Thyroid gland (tissue), 4 donors: ENCODE measurements around the gene AMPD2.

Experiments
- CTCF ChIP-seq, 6 experiments: fragments of 200-600 bp in 3 of 6; fragments of 450-650 bp in 3 of 6; sonication (generic) in 3 of 6; IDR thresholded peaks; one replicate each; pipeline ENCODE4 v1.5.1; 2016 to 2019; ENCODE audit warnings: antibody characterized with exemption in 6 of 6, mild to moderate bottlenecking in 2 of 6, inconsistent platforms in 1 of 6, moderate library complexity in 1 of 6
- POLR2A ChIP-seq, 2 donors: fragments of 450-650 bp; IDR thresholded peaks; one replicate each; pipeline ENCODE4 v1.6.1; 2017; ENCODE audit warnings: antibody characterized with exemption in 2 of 2, mild to moderate bottlenecking in 2 of 2, moderate library complexity in 1 of 2

DNA sequence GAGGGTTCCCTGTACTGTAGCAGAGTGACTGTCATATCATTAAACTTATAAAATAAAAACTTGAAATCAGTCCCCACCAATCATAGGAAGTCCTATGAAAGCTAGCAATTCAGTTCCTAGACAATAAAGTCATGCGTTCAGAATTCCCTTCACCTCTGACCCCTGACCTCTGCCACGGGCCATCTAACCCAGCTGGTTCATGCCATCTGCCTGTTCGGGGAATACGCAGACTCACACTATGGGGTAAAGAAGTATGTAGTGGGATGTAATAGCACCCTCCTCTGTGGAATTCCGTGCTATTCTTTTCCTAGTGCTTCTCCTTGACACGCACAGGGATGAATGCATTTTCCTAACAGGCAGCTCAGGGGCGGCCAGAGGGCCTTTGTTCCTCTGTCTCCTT lies 38.3 kb downstream of the AMPD2 start:
- TF ChIP-seq CTCF (IDR thresholded peaks at IDR 0.05) (no peak), POLR2A (IDR thresholded peaks at IDR 0.05) (no peak)
